ENCODE measurements around the gene HIC2. TPM values are rescaled to one million over a fixed set of nuclear protein-coding genes. Genes with fewer than 3 reads are reported as not detected.
"Not testable (repeated sequence)": the region's sequence is repeated elsewhere in the genome, so short reads cannot be mapped to it uniquely, and the experiment has no call there.

HIC2 gene
- total and polyA plus RNA-seq, 2 of the 13 experiments (the other 11 are each of a cell fraction or from before 2014, with no cell fraction given), result 5.0 to 13.7 TPM

GRCh38 chr22:21442123-21442522 is 25.0 kb downstream of the HIC2 start:
- WGBS (ENCODE audit: low lambda C conversion rate), result no CpG with 5 or more reads among the region's 9 CpGs
- FAIRE-seq; H3K27me3 ChIP-seq (ENCODE audit: control insufficient read depth in 1 of 2, insufficient read depth in 2 of 2, low read length in 2 of 2); H2AFZ ChIP-seq (ENCODE audit: low read length); in situ Hi-C loops (cut with HindIII; ENCODE audit: extremely low pct_ligation_motif_present, low pct_unique_long_range_greater_than_20kb); H3K4me2 ChIP-seq (ENCODE audit: low read depth, low read length); H3K4me3 ChIP-seq (replicated peaks in 1 of 3; ENCODE audit: insufficient read depth in 1 of 3, low read depth in 2 of 3, low read length in 3 of 3); H3K9ac ChIP-seq (ENCODE audit: insufficient read depth, low read depth, low read length); CTCF ChIA-PET (ENCODE audit: low intra/inter-chr PET ratio, low total read pairs); DNase-seq (ENCODE audit: low spot score); intact Hi-C loops (cut with micrococcal nuclease; ENCODE audit: unreplicated experiment); H4K20me1 ChIP-seq (ENCODE audit: insufficient read depth, low read length); POLR2A ChIA-PET; H3K9me3 ChIP-seq (ENCODE audit: low read length); H3K79me2 ChIP-seq (ENCODE audit: insufficient read depth, low read length); BruUV-seq (replicated peaks); H3K27ac ChIP-seq (ENCODE audit: extremely low read length, insufficient read depth, low read length); ATAC-seq: not testable (repeated sequence)
- Histone ChIP-seq H3K4me1 (ENCODE audit: insufficient read depth, low read length) (peaks cover 15% of the 10 kb centered on the region), H3K36me3 (replicated peaks in 1 of 2; ENCODE audit: control insufficient read depth in 1 of 2, insufficient read depth in 2 of 2, low read length in 2 of 2) (peaks cover 16 to 36% of the 10 kb centered on the region in 2 experiments; a peak in 4 of 5 replicates)

GRCh38 chr22:21442646-21443045 is 25.5 kb downstream of the HIC2 start:
- H3K9ac ChIP-seq (ENCODE audit: insufficient read depth, low read depth, low read length); CTCF ChIA-PET (ENCODE audit: low intra/inter-chr PET ratio, low total read pairs); H4K20me1 ChIP-seq (ENCODE audit: insufficient read depth, low read length); H3K4me3 ChIP-seq (replicated peaks in 1 of 3; ENCODE audit: insufficient read depth in 1 of 3, low read depth in 2 of 3, low read length in 3 of 3); H3K9me3 ChIP-seq (ENCODE audit: low read length); in situ Hi-C loops (cut with HindIII; ENCODE audit: extremely low pct_ligation_motif_present, low pct_unique_long_range_greater_than_20kb); BruUV-seq (replicated peaks); ATAC-seq; intact Hi-C loops (cut with micrococcal nuclease; ENCODE audit: unreplicated experiment); FAIRE-seq; DNase-seq (ENCODE audit: low spot score); H2AFZ ChIP-seq (ENCODE audit: low read length); H3K4me2 ChIP-seq (ENCODE audit: low read depth, low read length); H3K79me2 ChIP-seq (ENCODE audit: insufficient read depth, low read length); H3K27me3 ChIP-seq (ENCODE audit: control insufficient read depth in 1 of 2, insufficient read depth in 2 of 2, low read length in 2 of 2); POLR2A ChIA-PET: not testable (repeated sequence)
- no CpG with 5 or more reads among the region's 15 CpGs for WGBS (ENCODE audit: low lambda C conversion rate)
- H3K27ac ChIP-seq (ENCODE audit: extremely low read length, insufficient read depth, low read length), result peak overlapping the region; percentile 78
- peaks cover 15% of the 10 kb centered on the region for H3K4me1 ChIP-seq (ENCODE audit: insufficient read depth, low read length)
- H3K36me3 ChIP-seq (replicated peaks in 1 of 2; ENCODE audit: control insufficient read depth in 1 of 2, insufficient read depth in 2 of 2, low read length in 2 of 2), result peaks cover 18 to 37% of the 10 kb centered on the region in 2 experiments; a peak in 4 of 5 replicates

Data from HepG2 (cell line).